Choroid plexus epithelial cell (primary cell): ENCODE results near the gene AFTPH.

Experiments
- DNase-seq: peaks from one replicate; pipeline ENCODE4 v3.0.0-alpha.2; 2010; ENCODE audit warnings: low read depth
- H3K4me3 ChIP-seq: 2 replicates; pipeline ENCODE4 v1.5.1; 2011; ENCODE audit warnings: low read depth, mild to moderate bottlenecking, control low read depth, low read length, moderate library complexity
- CTCF ChIP-seq: conservative IDR thresholded peaks from 2 replicates; pipeline ENCODE4 v1.5.1; 2011; ENCODE audit warnings: low read depth, mild to moderate bottlenecking, control low read depth, inconsistent platforms, low read length, moderate library complexity

Gene AFTPH

GRCh38 chr2:64602436-64602835 is 78.3 kb downstream of the AFTPH start:
- H3K4me3 ChIP-seq = no peak overlapping the region
- no peak for TF ChIP-seq CTCF
- DNase-seq = no peak

- no peak for DNase-seq
- H3K4me3 ChIP-seq = no peak overlapping the region
- TF ChIP-seq CTCF = no peak
Measured at GRCh38 chr2:64604155-64604554, 80.0 kb downstream of the AFTPH start.

- H3K4me3 ChIP-seq = no peak overlapping the region
- TF ChIP-seq CTCF = no peak
- no peak for DNase-seq
Measured at GRCh38 chr2:64605026-64605471, 80.9 kb downstream of the AFTPH start.

GRCh38 chr2:64605991-64606478 is 81.9 kb downstream of the AFTPH start:
- no peak for TF ChIP-seq CTCF
- DNase-seq = no peak
- H3K4me3 ChIP-seq = no peak overlapping the region

GRCh38 chr2:64606479-64607363 is 82.6 kb downstream of the AFTPH start:
- peak; percentile 30 for DNase-seq
- no peak for TF ChIP-seq CTCF
- no peak overlapping the region for H3K4me3 ChIP-seq

- no peak for TF ChIP-seq CTCF
- DNase-seq = no peak
- no peak overlapping the region for H3K4me3 ChIP-seq
Measured at GRCh38 chr2:64607381-64608304, 83.5 kb downstream of the AFTPH start.
